Skin of body (tissue), 2 donors: ENCODE measurements around the gene HMGCS2. TPM values are rescaled to one million over a fixed set of nuclear protein-coding genes. Genes with fewer than 3 reads are reported as not detected.
"Not testable (repeated sequence)": the region's sequence is repeated elsewhere in the genome, so short reads cannot be mapped to it uniquely, and the experiment has no call there.

Experiments used
- DNase-seq: peaks from one replicate; lab custom pipeline; 2025; lab: John Stamatoyannopoulos, UW
- total RNA-seq: library from RNA; depleted of rRNA; stranded (reverse); fragments of >200 nt; gene quantifications from one replicate; pipeline ENCODE4 v1.2.3, GENCODE V29; 2014

The HMGCS2 gene
- total RNA-seq, 1 donor from 2014 or later: 0.89 TPM

DNA sequence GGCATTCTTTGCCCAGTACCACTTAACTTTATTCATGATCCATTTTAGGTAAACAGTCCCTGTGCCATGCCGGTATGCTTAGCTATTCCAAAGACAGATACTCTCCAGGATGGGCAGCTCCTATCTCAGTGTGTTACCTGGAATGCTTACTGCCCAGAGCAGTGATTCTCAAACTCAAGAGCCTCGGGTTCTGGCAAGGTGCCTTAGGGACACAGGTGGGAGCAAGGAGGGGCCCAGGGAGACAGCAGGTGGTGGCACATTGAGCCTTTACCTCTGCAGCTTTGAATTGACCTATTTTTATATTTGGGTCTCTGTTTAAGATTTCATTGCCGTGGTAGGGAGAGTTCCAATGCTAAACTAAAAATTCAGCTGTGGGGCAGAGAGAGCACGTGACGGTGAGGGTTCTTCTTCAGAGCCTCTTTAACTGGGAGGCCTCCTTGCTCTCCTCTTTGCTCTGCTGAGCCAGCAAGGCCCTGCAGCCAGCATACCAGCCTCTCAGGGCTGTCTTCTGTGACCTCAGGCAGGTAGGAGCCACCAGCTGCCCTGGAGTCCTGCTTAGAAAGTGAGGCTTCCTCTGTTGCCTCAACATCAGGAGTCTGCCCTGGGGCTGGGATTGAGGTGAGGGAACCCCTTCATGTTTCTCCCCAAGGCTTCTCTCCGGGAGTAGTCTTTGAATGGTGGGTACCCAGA lies 36.8 kb downstream of the HMGCS2 start:
- DNase-seq: no peak

DNA sequence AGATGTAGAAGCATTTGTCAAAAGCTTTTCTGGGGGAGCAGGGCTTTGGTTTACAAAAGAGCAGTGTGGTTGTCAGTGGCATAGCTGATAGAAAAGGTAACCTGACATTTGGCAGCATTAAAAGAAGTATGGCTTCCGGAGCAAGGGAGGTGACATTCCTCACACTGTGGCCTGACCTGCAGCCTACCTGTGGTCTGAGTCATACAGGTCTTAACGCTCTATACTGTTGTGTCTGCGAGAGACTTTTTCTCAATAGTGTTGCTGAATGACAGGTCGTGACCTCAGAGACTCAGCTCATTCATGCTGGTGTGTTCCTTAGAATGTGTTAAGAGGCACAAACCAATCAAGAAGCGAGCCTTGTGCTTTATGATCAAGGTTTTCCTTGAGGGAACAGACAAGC lies 37.6 kb downstream of the HMGCS2 start:
- DNase-seq: no peak

DNA sequence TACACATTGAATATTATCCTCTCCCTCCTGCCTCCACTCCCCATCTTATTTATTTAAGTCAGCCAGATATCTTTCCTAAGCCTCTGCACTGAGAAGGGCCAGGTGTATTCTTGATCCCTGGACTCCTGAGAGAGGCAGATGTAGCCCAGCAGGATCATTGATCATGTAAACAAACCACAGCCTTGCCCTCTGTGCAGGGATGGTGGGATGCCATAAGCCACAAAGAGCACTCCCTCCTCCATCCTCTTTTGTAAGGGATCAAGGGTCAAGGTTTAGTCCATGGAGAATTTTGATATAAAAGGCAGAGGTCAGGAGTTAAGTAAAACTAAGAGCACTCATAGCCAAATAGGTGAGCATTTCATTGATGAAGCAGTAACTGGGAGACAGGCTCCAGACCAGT lies 39.7 kb downstream of the HMGCS2 start:
- DNase-seq: no peak

DNA sequence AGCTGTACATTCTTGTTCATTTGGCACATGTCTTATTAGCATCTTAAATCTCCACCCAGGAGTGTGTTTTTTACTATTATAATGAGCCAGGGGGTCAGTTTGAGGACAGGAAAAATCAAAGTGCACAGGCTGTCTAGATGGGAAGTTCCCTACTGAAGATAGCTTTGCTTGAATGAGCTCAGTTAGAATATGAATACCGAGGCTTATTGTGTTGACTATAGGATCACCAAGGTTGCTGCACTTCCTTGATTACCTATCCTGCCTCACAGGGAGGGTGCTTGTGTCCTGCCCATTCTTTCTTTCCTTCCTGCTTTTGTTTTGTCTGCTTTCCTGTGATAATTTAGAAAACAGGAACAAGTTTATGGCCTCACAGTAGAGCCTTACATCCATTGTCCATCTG lies 40.7 kb downstream of the HMGCS2 start:
- no peak for DNase-seq

DNA sequence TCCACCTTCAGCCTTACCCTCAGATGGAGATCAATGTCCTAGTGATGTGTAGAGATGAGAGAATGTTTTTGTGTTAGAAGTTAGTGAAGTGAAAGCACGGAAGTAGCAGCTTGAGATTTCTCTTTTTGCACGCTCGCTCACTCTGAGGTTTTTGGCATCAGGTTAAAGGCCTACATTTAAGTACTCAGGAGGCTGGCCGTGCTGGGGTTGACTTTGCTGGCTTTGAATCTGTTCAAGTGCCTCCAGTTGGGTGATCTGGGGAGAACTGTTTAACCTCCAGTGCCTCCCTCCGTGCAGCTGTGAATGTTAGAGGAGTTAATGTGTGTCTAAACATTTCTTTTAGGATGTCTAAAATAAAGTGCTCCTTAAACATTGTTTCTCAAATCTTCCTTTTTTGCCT lies 43.1 kb downstream of the HMGCS2 start:
- DNase-seq: no peak

DNA sequence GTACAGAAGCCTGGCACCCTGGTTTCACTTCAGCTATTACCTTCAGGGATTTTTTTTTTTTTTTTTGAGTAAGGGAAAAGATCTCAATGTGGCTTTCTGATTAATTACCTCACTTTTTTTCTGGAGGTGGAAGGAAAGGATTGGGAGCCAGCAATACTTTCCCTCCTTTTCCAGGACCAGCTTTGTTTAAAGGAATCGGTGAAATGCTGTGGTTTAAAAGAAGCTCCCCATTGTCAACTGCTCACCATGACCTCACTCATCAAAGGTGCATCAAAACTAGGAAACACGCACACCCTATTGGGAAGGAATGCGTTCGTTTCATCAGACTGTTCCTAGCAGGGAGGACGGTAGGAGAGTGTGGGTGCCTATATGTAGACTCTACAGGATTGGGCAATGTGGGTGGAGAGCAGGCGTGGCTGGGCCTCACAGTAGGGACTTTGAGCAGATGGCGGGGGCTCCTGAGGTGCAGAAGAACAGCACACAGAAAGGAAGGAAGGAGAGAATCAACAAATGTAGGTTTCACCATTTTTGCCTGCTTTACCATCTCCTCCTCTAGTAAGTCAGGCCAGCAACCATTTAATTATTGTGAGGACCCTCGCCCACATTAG lies 44.0 kb downstream of the HMGCS2 start:
- DNase-seq: no peak

DNA sequence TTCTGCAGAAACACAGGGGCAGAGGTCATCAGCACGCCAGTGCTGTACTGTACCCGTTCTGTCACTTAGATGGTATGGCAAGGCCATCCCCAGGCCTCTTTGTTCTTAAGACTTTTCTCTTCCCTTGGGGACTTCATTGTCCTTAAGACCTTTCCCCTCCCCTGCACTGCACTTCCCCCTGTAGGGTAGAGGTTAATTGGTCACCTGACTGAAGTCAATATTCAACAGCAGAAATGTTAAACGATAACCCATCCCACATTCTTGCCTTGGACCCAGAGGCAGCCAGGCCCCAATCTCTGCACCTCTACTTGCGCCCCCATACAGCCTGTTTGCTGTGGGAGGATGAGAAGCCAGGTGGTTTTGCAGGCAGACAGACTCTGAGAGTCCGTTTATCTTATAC lies 46.8 kb downstream of the HMGCS2 start:
- no peak for DNase-seq

DNA sequence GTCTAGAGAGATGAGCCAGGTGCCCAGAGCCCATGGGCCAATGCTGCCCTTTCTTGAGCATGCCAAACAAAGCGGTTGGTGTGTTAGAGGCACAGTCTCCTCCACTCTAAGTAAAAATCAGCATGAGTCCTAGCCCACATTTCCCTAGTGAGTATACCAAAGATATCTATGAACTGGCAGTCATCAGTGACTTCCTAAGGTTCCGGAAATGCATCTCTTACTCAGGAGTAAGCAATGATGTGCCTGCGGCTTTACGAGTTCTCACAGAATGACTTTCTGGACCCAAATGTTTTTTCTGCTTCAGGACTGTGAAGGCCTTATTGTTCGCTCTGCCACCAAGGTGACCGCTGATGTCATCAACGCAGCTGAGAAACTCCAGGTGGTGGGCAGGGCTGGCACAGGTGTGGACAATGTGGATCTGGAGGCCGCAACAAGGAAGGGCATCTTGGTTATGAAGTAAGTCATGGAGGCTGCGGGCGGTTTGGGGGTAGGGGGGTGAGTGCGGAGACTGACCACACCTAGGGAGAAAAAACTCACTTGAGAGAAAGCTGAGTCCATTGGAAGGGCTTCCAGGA lies 47.8 kb downstream of the HMGCS2 start:
- DNase-seq: no peak

DNA sequence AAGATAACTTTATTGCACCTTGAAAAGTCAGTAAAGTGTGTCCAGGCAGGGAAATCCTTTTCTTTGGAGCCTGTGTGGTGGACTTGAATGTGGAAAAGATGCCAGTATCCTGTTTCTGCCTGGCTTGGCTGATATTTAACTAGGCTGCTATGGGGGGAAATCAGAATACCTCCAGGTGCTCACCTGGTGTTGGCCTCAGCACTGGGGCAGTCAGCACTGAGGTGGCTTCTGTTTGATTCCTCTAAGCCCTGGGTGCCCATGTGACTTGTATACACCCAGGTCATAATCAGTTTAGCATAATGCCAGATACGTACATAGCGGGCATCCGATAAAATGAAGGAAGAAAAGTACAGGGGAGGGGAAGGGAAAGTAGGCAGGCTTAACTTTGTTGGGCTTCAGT lies 49.7 kb downstream of the HMGCS2 start:
- DNase-seq: no peak

DNA sequence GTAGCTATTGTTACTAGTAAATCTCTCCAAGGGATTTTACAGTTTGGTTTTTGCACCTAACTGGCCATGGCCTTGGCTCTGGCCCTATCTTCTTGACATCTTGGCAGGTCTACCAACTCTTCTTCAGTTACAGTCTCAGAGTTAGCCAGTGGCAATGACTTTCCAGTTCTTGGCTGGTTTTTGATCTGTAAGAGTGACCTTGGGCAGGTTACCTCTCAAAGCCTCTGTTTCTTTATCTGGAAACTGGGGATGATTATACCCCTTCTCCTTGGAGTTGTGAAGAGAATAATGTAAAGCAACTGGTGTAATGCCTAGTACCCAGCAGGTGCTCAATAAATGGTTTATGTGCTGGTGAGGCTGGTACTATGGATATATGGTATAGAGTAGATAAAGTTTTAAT lies 50.3 kb downstream of the HMGCS2 start:
- DNase-seq: no peak

DNA sequence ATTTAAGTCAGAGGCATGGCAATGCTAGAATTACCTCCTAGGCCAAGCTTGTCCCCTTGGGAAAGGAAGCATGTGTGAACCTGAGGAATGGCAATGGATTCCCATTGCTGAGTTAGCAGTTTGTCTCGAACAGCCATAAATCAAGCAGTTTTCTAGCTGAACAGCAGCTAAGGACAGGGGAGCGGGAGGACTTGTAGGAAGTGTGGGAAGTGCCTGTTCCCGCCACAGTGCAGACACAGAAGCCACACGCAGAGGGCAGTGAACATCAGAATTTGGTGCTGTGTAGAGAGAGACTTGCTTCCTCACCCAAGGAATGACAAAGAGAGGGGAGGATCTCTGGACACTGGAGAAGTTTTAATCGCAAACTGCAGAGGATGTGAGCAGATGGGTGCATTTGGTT lies 53.2 kb downstream of the HMGCS2 start:
- DNase-seq: no peak

DNA sequence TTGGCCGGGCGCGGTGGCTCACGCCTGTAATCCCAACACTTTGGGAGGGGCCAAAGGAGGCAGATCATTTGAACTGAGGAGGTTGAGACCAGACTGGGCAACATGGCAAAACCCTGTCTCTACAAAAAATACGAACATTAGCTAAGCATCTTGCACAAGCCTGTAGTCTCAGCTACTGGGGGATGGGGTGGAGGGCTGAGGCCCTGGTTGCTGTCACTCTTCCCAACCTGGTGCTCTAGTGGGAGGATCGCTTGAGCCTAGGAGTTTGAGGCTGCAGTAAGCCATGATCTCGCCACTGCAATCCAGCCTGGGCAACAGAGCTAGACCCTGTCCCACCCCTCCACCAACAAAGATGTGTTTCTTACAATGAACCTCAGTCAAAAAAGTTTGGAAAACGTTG lies 54.1 kb downstream of the HMGCS2 start:
- DNase-seq: no peak

DNA sequence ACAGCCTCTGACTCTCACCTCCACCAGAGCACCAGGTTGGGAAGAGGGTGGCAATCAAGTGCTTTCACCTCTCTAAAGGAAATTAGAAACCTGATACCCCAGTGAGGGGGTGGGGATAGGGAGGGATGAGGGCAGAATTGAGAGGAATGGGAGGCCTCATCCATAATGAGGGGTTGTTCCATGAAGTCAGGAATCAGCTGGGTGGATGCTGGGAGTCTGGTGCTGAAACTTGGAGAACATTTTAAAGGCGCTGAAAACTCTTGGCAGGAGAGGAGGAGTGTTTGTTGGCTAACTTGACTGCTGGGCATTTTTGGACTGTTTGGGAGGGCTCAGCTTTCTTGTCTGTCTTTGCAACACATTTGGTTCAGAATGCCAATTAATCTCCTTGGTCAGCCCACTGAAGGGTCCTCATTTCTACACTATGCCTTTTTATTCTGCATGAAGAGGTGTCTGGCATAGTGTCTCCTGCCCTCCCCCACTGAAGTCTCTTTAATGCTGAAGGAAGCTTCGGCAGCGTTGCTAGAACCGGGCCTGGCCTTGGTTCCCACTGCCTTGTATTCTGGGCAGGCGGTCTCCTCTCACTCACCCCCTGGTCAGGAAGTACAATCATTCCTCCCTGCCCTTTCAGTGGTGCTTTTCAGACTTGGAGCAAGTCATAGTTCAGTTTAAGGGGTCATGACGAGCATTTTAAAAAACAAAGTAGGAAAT lies 54.8 kb downstream of the HMGCS2 start:
- DNase-seq: peak; percentile 40

DNA sequence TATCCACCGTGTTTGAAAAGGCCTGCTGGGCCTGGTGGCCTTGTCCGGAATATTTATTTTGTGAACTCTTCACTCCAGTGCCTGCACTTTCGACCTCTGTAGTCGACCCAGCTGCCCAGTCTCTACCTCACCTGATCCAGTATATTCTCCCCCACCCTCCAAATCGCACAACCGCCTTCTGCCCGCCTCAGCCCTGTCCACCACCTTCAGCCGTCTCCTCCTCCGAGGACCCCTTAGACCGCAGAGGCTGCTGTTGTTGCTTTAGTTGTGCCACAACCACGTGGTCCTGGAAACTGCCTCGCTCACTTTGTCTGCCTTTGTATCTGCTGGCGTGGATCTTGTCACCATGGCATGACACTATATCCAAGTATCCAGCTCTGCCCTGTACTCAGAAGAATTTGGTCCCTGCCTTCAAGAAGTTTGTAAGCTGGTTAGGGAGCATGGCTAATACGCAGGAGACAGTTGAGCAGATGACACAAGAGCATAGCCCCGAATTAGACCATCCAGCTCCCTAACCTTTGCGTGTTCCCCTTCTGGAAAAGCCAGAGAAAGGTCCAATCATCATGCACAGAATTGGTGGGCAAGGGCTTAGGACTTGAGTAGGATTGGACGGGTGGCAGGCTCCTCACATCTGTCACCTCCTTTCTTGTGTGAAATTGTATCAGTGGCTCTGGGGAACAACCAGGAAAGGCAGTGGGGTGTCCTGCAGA lies 55.5 kb downstream of the HMGCS2 start:
- DNase-seq: no peak

DNA sequence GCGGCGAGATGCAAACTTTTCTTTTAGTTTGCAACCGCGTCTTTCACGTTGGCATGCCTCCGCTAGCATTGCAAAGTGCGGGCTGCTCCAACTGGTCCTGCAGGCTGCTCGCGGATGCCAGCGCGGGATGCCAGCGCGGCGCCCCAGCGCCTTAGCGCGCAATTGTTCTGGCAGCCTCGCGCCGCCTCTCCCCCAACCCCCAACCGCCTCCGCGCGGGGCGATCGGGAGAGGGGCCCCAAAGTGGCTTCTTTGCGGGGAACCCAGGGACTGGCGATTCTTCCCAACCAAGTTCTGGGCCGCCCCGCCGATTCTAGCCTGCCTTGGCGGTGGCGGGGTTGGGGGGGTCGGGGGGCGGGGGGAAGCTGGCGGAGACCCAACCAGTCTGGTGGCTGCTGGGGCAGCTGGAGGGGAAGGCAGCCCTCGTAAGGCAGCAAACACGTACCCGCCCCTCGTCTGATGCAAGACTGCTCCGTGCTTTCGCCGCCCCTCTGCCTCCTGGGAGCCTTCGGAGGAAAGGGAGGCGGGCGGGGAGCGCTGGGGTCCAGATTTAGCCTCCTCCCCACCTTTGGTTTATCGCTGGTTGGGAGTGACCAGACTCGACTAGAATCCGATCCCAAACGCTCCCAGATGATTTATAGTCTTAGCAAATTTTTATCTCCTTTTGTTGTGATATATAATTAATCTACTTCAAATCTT lies 56.2 kb downstream of the HMGCS2 start:
- DNase-seq: peak; percentile 90

DNA sequence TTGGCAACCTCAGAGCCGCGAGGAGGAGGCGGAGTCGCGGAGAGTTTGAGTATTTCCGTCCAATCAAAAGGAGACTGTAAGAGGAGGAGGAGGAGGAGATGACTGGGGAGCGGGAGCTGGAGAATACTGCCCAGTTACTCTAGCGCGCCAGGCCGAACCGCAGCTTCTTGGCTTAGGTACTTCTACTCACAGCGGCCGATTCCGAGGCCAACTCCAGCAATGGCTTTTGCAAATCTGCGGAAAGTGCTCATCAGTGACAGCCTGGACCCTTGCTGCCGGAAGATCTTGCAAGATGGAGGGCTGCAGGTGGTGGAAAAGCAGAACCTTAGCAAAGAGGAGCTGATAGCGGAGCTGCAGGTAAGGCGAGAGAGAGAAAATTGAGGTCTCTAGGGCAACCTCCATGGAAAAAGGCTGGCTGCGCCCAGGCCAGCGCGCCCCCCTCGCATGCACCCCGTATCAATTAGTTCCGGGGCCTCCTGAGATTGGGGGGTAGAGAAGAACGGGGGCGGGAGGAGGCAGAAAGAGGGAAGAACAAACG lies 56.8 kb downstream of the HMGCS2 start, which contains the start of gene PHGDH:
TSS of gene PHGDH (plus strand) at position 131 of the 538 bp plus-strand sequence. CDS start at position 220, 89 bp downstream.
- peak; percentile 72 for DNase-seq

DNA sequence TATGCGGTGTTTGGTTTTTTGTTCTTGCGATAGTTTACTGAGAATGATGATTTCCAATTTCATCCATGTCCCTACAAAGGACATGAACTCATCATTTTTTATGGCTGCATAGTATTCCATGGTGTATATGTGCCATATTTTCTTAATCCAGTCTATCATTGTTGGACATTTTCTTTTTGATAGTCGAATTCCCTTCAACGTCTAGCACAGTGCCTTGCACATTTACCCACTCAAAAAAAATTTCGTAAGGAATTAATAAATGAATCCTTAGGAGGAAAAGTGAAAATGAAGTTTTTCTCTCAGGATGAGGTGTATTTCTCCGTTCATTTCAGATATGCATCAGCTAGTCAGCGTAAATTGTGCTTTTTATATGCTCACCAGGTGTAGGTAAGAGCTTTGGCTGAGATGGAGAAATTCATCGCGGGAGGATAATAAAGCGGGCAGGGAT lies 57.3 kb downstream of the HMGCS2 start:
- DNase-seq: not testable (repeated sequence)

DNA sequence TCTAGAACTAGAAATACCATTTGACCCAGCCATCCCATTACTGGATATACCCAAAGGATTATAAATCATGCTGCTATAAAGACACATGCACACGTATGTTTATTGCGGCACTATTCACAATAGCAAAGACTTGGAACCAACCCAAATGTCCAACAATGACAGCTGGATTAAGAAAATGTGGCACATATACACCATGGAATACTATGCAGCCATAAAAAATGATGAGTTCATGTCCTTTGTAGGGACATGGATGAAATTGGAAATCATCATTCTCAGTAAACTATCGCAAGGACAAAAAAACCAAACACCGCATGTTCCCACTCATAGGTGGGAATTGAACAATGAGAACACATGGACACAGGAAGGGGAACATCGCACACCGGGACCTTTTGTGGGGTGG lies 62.1 kb downstream of the HMGCS2 start:
- not testable (repeated sequence) for DNase-seq

DNA sequence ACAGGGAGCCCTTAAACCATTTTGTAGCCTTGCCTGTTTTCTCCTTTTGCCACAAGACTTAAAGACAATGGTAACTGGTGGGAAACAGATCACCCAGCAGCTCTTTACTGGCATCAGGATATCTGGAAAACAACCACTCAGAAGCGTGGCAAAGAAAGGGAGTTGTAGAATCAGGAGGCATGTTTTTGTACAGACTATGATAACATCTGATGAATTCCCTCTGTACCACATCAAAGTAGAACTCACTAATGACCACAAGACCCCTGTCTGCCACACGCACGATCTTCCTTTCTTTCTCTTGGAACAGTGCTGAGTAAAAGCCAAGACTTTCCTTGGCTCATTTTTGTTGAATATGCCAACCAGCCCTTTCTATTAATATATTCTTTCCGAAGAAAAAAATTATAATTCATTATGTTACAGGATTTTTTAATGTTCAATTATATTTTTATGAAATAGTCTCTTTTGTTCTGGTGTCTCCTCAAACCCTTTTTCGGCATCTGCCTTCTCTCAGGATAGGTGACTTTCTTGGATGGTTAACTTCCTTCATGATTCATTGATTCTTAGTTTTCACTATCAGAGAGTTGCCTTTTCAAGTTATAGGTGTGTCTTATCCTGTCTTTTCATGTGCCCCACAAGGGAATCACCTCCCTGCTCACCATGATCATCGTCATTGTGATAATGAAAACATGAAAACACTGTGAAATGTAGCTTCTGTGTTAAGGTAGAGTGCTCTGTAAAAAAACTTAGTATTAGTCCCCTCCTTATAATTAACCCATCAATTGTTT lies 64.8 kb downstream of the HMGCS2 start:
- DNase-seq: no peak

DNA sequence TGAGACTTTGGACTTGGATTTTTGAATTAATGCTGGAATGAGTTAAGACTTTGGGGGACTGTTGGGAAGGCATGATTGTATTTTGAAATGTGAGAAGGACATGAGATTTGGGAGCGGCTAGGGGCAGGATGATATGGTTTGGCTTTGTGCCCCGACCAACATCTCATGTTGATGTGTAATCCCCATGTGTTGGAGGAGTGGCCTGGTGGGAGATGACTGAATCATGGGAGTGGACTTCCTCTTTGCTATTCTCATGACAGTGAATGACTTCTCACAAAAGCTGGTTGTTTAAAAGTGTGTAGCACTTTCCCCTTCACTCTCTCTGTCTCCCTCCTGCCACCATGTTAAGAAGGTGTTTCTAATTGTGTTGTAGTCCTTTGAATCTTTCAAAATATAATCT lies 66.3 kb downstream of the HMGCS2 start:
- DNase-seq: peak; percentile 21
